ACC112 (cell line): ENCODE results near the gene RFTN1.

Source experiments
- H2AFZ ChIP-seq: fragments of 200-600 bp; sonication (generic); one replicate; pipeline ENCODE4 v1.6.0; 2017; ENCODE audit warnings: antibody characterized with exemption, low read length; ENCODE audit not compliant: unreplicated experiment
- H3K27ac ChIP-seq: fragments of 200-600 bp; sonication (generic); 2 replicates; pipeline ENCODE4 v1.5.1; 2014; ENCODE audit warnings: low read depth, mild to moderate bottlenecking, antibody characterized with exemption, low read length, moderate library complexity
- H3K27me3 ChIP-seq: fragments of 200-600 bp; sonication (generic); 2 replicates; pipeline ENCODE4 v1.6.1; 2014; ENCODE audit warnings: mild to moderate bottlenecking, antibody characterized with exemption, low read length, moderate library complexity, mixed read lengths; ENCODE audit not compliant: insufficient read depth
- H3K36me3 ChIP-seq: fragments of 200-600 bp; sonication (generic); 2 replicates; pipeline ENCODE4 v1.6.1; 2016; ENCODE audit warnings: mild to moderate bottlenecking, antibody characterized with exemption, low read length, moderate library complexity, mixed read lengths; ENCODE audit not compliant: insufficient read depth
- H3K4me1 ChIP-seq: fragments of 200-600 bp; sonication (generic); one replicate; pipeline ENCODE4 v1.6.1; 2016; ENCODE audit warnings: low read length, mixed read lengths; ENCODE audit not compliant: insufficient read depth, unreplicated experiment, control insufficient read depth
- H3K4me3 ChIP-seq: fragments of 200-600 bp; sonication (generic); 2 replicates; pipeline ENCODE4 v1.5.1; 2014; ENCODE audit warnings: mild to moderate bottlenecking, low read depth, low read length
- H3K79me2 ChIP-seq: fragments of 200-600 bp; sonication (generic); one replicate; pipeline ENCODE4 v1.6.0; 2016; ENCODE audit warnings: low read length; ENCODE audit not compliant: control insufficient read depth, unreplicated experiment, insufficient read depth

The RFTN1 gene

DNA sequence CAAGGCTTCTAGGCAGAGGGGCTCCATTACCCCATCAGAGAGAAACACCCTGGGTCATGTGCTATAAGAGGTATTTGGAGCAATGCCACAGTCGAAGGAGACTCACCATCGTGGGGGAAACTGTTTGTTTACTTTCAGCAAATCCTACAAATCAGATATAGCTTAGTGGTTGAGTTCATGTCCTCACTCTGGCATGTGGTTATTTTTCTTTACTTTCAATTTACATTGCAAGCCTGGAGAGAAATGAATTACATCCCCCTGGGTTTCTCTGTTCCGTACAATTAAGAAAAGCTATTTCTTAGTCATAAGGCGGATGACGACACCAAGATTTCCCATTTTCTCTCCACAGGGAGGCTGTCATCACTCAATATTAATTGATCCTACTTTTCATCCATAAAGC, 36.9 kb downstream of the RFTN1 start:
- peaks cover 66% of the 10 kb centered on the region for H3K4me1 ChIP-seq
- H3K79me2 ChIP-seq = peaks cover 22% of the 10 kb centered on the region
- H3K27ac ChIP-seq = peak overlapping the region; percentile 78

DNA sequence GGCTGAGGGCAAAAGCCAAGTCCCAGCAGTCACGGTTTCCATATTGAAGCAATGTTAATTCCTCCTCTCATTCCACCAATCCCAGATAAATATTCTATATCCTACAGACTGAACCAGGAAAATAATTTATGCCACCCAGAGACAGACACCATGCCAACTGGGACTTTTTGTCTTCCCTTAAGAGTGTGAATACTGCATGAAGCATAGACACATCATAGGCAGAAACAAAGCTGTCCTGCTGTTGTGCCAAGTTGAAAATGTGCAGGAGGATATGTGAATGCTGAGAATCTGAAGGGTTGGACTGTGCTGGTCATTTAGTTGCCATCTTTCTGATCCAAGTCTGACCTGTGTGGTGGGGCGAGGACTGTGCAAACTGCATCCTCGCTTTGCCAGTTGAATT, 37.7 kb downstream of the RFTN1 start:
- Histone ChIP-seq H3K4me3 (no peak overlapping the region), H2AFZ (no peak overlapping the region), H3K36me3 (peaks cover 15% of the 10 kb centered on the region), H3K79me2 (peaks cover 14% of the 10 kb centered on the region), H3K4me1 (peaks cover 57% of the 10 kb centered on the region), H3K27ac (peak overlapping the region; percentile 78), H3K27me3 (no peaks in the 10 kb centered on the region)

More for the DNA sequence above, 36.9 kb downstream of the RFTN1 start:
- no peak overlapping the region for H2AFZ ChIP-seq
- H3K27me3 ChIP-seq = no peaks in the 10 kb centered on the region
- peaks cover 8% of the 10 kb centered on the region; the same call in 1 of the 2 replicates for H3K36me3 ChIP-seq
- peak overlapping the region; percentile 20; the same call in 1 of the 2 replicates for H3K4me3 ChIP-seq

DNA sequence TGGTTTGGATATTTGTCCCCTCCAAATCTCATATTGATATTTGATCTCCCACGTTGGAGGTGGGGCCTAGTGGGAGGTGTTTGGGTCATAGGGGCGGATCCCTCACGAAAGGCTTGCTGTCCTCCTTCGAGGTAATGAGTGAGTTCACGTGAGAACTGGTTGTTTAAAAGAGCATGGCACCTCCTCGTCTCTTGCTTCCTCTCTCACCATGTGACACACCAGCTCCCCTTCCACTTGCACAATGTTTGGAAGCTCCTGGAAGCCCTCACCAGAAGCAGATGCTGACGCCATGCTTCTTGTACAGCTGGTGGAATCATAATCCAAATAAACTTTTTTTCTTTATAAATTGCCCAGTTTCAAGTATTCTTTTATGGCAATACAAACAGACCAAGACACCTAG, 38.6 kb downstream of the RFTN1 start:
- Histone ChIP-seq H3K4me1 (peaks cover 49% of the 10 kb centered on the region), H3K27ac (peak overlapping the region; percentile 32), H3K79me2 (peaks cover 6% of the 10 kb centered on the region), H2AFZ (no peak overlapping the region), H3K36me3 (peaks cover 20% of the 10 kb centered on the region), H3K27me3 (no peaks in the 10 kb centered on the region), H3K4me3 (no peak overlapping the region)

DNA sequence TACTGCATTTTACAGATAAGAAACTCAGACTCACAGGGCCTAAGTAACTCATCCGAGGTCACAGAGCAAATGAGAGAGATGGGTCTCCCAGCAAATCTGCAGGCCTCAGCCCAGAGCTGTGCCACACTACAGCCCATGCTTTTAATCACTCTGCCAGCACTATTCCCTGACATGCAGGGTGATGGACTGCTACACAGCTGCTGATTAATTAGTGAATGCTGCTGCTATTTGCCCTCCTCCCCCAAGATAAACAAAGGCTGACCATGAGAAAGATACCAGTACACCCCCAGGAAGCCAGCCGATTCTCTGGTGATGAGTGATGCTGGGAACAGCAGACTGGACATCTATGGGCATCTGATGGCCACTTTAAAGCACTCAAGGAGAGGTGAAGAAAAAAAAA, 39.3 kb downstream of the RFTN1 start:
- H2AFZ ChIP-seq = no peak overlapping the region
- H3K27me3 ChIP-seq = no peaks in the 10 kb centered on the region
- H3K79me2 ChIP-seq = peaks cover 2% of the 10 kb centered on the region
- peak overlapping the region; percentile 32; the same call in 1 of the 2 replicates for H3K27ac ChIP-seq
- H3K4me3 ChIP-seq = no peak overlapping the region
- H3K4me1 ChIP-seq = peaks cover 49% of the 10 kb centered on the region
- peaks cover 17% of the 10 kb centered on the region for H3K36me3 ChIP-seq

DNA sequence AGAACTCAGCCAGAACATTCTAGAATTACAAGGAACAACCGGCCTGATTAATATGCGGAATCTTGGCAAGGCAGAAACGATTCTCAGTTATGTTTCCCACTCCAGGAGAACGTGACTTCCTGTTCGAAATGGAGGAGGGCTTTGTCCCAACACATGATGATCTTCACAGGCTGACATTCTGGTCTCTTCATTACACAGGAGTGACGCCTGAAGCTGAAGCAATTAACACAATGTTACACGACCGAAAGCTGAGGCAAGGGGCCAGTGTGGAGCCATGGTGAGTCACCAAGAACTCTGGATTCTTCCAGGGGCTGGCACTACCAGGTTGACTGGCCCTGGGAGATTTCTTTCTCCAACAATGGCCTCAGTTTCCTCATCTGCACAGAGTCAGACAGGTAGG, 40.9 kb downstream of the RFTN1 start:
- Histone ChIP-seq H3K4me1 (peaks cover 33% of the 10 kb centered on the region), H3K27ac (no peak overlapping the region), H3K36me3 (peaks cover 17% of the 10 kb centered on the region), H3K79me2 (peaks cover 2% of the 10 kb centered on the region), H3K27me3 (no peaks in the 10 kb centered on the region), H2AFZ (no peak overlapping the region), H3K4me3 (no peak overlapping the region)

DNA sequence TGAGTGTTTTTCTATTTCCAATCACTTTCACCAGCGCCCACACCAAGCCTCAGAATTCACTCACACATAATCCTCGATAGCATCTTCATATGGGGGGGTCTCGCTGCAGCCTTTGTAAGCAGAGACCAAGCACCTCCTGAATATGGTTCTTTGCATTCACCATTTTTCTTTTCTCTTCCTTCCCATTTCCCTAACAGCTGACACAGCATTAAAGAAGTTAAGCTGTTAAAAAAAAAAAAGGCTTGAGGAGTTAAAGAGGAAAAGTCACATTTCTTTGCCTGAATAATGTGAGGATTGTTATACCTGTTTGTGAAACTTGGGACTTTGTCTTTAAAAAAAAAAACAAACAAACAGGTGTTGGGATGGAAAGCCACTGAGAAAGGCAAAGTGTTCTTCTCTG, 41.6 kb downstream of the RFTN1 start:
- no peaks in the 10 kb centered on the region for H3K27me3 ChIP-seq
- peaks cover 2% of the 10 kb centered on the region for H3K79me2 ChIP-seq
- no peak overlapping the region for H2AFZ ChIP-seq
- no peak overlapping the region for H3K27ac ChIP-seq
- H3K4me3 ChIP-seq = no peak overlapping the region
- H3K36me3 ChIP-seq = peaks cover 17% of the 10 kb centered on the region
- peaks cover 26% of the 10 kb centered on the region for H3K4me1 ChIP-seq

DNA sequence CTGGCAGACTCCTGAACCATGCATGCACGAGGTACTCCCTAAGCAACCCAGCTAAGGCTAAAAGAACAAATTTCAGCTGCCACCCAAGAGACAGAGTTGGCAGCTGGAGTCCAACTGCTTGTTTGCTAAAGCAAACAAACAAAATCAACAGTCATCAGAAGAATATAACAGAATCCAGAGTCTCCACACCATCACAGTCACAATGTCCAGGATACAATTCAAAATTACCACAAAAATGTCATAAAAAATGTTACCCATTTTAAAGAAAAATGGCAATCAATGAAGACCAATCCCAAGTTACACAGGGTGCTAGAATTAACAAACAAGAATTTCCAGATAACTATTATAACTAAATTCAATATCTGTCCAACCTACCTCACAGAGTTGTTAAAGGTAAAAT, 42.9 kb downstream of the RFTN1 start:
- H2AFZ ChIP-seq = no peak overlapping the region
- H3K36me3 ChIP-seq = peaks cover 17% of the 10 kb centered on the region

DNA sequence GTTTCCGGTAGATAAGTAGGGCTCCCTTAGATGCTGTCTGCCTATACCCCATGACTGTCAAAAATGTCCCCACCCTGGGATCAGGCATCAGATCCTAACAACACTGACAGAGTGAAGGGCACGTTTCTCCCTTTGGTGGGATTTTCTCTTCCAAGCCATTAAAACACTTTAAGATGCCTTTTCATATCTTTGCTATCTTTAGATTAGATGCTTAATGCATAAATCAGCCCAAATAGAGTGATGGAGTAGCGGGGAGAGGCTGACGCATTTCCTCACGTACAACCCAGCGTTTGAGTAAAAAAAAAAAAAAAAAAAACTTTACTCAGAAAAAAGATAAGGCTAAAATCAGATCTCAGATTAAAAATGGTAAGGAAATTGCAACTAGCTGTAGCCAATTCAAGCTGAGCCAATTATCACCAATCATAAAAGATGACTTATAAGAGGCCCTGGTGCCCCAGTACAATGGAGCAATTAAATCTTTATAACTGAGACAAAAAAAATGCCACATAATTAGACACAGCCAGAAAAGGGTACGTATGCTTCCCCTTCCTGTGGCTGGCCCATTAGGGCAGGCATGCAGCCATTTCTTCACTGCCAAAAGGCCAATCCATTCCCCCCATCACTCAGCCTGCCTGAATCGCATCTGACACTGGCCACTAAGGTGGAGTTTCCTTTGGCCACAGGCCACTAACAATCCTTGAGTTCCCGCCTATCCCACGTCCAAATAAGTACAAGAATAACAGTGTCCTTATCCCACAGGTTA, 45.0 kb downstream of the RFTN1 start:
- Histone ChIP-seq H3K4me3 (no peak overlapping the region), H3K36me3 (peaks cover 17% of the 10 kb centered on the region), H3K27me3 (no peaks in the 10 kb centered on the region), H3K27ac (no peak overlapping the region), H3K79me2 (no peaks in the 10 kb centered on the region), H3K4me1 (peaks cover 3% of the 10 kb centered on the region), H2AFZ (no peak overlapping the region)

More for the DNA sequence above, 42.9 kb downstream of the RFTN1 start:
- no peaks in the 10 kb centered on the region for H3K79me2 ChIP-seq
- no peak overlapping the region for H3K4me3 ChIP-seq
- H3K4me1 ChIP-seq = peaks cover 15% of the 10 kb centered on the region
- H3K27me3 ChIP-seq = no peaks in the 10 kb centered on the region
- no peak overlapping the region for H3K27ac ChIP-seq

DNA sequence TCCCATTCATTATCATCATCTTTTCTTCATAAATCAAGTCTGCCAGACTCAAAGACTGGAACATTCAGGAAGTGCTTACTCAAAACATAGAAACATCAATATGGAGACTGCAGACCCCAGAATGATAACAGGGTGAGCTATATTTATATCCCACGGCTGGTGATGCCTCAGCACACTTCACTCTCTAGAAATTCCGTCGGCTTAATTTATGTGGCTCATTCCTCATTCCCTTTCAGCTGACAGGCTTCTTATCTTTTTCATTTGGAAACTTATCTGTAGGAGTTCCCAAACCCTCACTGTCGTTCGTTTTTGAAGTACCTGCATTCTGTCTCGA, 45.5 kb downstream of the RFTN1 start:
- no peaks in the 10 kb centered on the region for H3K79me2 ChIP-seq
- H3K36me3 ChIP-seq = peaks cover 17% of the 10 kb centered on the region
- no peak overlapping the region for H3K27ac ChIP-seq
- no peaks in the 10 kb centered on the region for H3K27me3 ChIP-seq
- no peak overlapping the region for H2AFZ ChIP-seq
- no peak overlapping the region for H3K4me3 ChIP-seq
- H3K4me1 ChIP-seq = peaks cover 3% of the 10 kb centered on the region

DNA sequence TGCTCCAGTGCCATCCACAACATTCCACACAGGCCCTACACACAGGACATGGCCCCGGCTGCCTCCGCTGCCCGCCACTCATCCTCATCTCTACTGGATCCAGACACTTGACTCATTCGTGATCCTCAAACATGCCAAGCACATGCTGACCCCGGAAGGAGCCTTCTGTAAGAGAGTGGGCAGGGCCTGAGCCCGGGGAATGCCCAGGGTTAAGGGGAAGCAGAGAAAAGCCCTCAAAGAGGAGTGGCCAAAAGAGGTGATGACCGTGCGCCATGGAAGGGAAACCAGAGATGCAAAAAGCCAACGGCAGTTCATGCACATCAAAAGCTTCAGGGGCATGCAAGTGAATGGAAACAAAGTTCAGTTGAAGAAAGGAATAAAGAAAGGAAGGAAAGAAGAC, 46.1 kb downstream of the RFTN1 start:
- Histone ChIP-seq H2AFZ (no peak overlapping the region), H3K79me2 (no peaks in the 10 kb centered on the region)

DNA sequence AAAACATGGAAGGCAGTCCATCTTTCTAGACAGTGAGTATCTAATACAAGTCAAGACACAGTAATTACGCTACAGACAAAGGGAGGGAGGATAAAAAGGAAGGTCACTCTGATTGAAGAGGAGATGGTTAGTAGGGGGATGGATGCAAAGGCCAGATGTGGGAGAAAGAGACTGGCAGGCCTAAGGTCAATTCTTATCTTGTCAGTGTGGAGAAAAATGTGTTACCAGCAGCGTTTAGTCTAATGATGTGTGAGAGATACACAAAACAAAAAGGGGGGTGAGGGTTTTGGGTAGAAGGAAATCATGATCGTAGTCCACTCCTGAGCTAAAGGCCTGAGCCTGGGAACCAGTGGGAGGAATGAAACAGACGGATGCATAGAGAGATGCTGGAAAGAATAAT, 46.7 kb downstream of the RFTN1 start:
- Histone ChIP-seq H3K27me3 (no peaks in the 10 kb centered on the region), H3K27ac (no peak overlapping the region), H3K79me2 (no peaks in the 10 kb centered on the region), H3K36me3 (peaks cover 13% of the 10 kb centered on the region), H3K4me1 (peaks cover 3% of the 10 kb centered on the region), H3K4me3 (no peak overlapping the region), H2AFZ (no peak overlapping the region)

More for the DNA sequence above, 46.1 kb downstream of the RFTN1 start:
- Histone ChIP-seq H3K4me1 (peaks cover 3% of the 10 kb centered on the region), H3K4me3 (no peak overlapping the region), H3K27me3 (no peaks in the 10 kb centered on the region), H3K36me3 (peaks cover 13% of the 10 kb centered on the region), H3K27ac (no peak overlapping the region)
